GM18873 (cell line): Measurements from ENCODE around the gene TSPEAR.
"Not testable (repeated sequence)": the region's sequence is repeated elsewhere in the genome, so short reads cannot be mapped to it uniquely, and the experiment has no call there.

ENCODE experiments used
- ATAC-seq: cut with Tn5 transposase; IDR thresholded peaks from one replicate; pipeline ENCODE4 v1.9.1; 2021; ENCODE audit warnings: mild to moderate bottlenecking, moderate library complexity, moderate number of reproducible peaks; ENCODE audit not compliant: unreplicated experiment, low FRiP score

The TSPEAR gene

DNA sequence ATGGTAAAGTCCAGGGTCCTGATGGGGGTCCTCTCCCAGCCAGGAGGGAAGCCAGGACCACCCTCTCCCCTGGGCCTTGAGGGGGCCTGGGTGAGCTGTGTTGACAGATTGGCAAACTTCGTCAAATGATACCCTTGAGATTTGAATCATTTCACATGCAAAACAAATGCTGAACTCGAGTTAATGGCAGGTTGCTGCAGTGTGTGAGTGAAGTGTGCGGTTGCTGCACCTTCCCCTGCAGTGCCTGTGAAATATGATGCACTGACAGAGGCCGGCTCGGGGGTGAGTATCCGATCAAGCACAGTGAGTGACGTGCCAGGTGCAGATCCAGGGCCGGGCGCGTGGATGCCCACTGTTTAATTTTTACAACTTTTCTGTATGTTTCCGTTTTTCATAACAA, 23.7 kb downstream of the TSPEAR start:
- ATAC-seq: no peak

DNA sequence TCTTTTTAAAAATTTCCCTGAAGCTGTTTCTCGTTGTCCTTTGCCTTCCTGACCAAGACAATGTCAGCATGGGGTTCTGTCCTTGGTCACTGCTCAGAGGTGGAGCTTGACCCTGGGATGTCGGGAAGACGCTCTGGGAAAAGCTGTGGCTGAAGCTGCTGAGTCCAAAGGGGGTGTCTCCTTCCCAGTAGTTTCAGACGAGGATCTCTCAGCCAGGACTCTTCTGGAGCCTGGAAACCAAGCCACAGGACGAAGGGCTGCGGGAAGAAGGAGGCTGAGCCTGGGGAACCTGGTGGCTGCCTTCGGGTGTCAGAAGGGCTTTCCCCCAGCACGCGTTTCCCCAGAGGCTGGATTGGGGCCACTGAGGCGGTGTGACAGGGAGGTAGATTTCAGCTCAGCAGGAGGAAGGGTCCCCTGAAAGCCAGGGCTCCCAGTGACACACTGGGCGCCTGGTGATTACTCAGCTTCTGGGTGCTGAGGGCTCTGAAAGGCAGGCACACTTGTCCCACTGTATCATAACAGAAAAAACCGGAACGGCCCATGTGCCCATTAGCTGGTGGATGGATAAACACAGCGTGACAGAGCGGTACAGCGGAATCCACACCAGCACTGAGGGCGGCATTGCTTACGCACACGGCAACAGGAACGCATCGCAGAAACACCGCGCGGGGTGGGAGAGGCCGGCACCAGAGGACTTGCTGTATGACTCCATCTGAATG, 24.4 kb downstream of the TSPEAR start:
- ATAC-seq: no peak

DNA sequence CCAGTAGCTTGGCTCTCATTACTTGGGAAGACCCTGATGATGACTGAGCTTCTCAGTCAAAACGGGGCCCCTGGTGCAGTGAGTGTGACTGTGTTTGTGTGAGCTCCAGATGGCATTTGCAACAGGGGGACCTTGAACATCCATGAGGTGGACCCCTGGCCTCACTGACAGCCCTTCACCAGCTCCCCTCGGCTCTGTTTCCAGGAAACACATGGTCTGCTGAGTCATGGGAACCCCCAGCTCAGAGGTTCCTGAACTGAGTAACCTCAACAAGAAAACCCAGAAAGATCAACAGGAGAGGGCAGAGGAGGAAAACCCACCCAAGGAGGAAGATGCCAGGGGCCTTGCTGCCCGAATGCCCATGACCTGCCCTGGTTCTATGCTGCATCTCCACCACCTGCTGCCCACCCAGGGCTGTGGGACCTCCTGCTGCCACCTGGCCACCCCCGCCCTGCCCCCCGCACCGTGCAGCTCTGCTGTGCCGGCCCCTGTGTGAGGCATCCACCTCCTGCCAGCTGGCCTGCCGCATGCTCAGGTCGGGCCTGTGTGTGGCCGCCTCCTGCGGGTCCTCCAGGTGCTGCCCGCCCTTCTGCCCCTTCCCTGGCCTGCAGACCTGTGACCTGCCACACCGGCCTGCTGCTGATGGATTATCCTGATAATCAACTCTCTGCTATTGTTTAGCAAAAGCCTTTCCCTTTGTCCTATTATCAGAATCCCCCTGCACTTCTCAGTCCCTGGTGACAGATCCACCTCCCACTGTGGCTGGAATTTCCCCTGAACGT, 25.2 kb downstream of the TSPEAR start:
- ATAC-seq: no peak

DNA sequence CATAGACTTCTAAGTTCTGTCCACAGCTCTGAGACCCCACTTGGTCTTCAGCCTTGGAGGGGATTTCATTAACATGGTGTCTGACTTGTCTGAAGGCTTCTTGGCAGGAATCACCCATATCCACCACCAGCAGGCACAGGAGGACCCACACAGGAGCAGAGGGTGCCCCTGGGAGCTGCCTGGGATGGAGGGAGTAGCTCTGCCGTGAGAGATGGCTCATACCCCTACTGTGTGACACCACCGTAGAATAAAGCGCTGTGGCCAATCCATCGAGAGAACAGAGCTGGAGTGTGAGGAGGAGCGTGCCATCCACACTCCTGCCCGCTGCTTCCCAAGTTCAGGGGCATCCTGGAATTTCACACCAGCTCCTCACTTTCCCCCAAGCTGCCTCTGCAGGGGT, 26.3 kb downstream of the TSPEAR start:
- not testable (repeated sequence) for ATAC-seq

DNA sequence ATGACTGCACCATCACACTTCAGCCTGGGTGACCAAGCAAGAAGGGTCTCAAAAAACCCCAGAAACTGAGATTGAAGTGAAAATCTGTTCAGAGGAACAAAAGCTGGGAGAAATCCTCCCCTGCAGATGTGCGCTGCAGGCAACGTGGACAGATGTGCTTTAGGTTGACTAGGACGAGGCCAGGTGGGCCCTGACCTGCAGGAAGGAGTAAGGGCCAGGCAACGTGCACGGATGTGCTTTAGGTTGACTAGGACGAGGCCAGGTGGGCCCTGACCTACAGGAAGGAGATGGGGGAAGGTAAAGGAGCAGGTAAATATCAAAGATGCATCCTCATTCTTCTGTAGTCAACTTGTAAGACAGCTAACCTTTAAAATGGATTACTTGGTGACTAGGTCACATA, 26.9 kb downstream of the TSPEAR start:
- ATAC-seq: no peak

DNA sequence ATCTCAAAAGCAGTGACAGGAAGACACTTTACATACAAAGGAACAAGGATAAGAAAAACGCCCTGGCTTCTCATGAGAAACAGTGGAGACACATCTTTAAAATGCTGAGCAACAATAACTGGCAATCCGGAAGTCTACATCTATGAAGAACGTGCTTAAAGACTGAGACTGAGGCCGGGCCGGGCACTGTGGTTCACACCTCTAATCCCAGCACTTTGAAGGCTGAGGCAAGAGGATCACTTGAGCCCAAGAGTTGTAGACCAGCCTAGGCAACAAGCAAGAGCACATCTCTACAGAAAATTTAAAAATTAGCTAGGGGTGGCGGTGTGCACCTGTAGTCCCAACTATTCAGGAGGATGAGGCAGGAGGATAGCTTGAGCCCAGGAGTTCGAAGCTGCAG, 27.3 kb downstream of the TSPEAR start:
- no peak for ATAC-seq

DNA sequence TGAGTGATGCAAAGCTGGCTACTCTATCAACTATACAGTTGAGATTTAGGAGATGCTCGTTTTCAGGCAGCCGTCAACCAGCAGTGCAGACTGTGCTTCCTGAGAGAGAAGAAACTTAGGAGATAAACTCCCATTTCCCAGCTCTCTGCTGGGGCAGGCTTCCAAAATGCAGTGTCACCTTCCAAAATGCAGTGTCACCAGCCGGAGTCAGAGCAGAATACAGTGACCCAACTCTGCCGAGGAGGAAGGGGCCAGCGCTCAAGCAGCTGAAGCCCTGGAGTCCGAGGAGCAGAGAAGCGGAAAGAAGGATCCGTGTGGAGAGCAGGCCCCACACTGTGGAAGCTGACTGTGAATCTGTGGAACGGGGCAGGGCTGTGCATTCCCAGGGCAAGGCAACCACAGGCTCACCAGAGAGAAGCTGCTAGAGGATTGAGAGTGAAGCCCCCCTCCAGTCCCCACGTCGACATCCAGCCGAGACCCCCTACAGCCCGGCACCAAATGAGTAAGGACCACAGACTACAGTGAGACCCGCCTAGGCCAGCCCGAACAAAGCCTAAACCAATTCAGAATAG, 28.7 kb downstream of the TSPEAR start:
- ATAC-seq: no peak

DNA sequence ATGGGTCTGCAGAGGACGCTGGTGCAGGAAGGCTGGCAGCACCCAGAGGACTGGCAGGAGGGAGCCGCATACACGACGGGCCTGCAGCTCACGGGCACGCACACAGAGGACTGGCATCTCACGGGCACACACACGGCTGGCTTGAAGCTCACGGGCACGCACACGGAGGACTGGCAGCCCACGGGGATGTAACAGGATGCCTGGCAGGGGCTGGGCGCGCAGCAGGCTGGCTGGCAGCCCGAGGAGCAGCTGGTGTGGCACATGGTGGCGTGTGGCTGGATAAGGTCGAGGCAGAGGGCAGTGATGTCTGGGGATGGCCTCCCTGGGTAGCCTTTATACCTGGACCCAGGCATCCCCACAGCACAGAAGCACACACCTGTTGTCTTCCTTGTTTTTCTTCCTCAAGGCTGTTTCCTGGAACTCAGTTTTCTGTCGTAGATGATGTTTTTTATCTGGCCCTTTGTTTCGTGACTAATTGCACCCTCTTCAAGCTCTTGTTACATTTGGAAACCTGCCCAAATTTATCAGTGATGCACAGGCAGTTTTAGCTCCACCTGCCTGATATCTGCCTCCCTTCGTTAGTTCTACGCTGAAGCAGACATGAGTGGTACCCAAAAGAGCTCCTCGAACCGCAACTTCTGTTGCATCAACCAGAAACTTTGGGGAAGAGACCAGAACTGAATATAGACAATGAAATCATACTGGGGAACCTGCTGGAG, 29.4 kb downstream of the TSPEAR start, which contains the start of gene KRTAP12-1:
KRTAP12-1 (minus strand) TSS at position 303 of the 719 bp plus-strand sequence; CDS start at position 263, 40 bp downstream.
- no peak for ATAC-seq

DNA sequence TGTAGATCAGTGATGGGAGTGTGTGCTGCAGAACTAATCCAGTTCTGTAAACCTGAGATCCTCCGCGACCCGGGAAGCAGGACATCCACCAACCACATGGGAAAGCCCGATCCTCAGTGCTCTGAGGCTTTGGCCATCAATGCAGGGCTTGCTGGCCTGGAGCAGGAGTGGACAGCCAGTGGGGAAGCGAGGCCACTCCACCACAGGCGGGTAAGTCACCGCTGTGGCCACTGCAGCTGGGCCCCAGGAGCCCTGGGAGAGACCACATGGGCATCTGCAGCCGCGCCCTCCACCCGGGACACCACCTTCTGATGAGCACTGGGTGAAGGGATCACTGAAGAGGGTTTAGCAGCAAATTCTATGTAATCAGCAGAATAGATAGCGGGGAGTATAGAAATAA, 30.2 kb downstream of the TSPEAR start:
- ATAC-seq: no peak

DNA sequence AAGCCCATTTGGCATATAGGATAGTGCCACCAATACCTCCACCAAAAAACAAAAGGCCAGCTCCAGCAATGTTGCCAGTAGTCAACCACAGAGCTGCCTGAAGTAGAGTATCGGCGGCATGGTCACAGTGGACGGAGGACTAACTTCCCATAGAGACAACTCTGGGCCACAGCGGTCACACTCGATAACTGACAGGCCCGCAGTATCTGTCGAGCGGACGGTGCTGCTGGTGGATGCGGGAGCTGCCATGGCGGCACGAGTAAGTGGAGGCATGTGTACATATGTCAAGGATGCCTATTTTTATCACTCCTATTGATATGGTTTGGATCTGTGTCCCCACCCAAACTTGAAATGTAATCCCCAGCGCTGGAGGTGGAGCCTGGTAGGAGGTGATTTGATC, 33.5 kb downstream of the TSPEAR start:
- ATAC-seq: no peak

DNA sequence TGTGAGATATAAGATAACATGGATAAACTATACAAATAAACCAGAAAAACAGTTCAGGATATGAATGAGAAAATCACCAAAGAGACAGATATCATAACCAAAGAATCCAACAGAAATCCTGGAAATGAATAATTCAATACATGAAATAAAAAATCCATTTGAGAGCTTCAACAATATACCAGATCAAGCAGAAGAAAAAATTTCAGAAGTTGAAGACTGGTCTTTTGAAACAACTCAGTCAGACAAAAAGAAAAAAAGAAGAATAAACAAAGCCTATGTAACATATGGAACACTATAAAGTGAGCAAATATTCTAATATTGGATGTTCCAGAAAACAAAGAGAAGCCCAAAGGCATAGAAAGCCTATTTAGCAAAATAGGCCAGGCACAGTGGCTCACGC, 39.5 kb downstream of the TSPEAR start:
- ATAC-seq: no peak

DNA sequence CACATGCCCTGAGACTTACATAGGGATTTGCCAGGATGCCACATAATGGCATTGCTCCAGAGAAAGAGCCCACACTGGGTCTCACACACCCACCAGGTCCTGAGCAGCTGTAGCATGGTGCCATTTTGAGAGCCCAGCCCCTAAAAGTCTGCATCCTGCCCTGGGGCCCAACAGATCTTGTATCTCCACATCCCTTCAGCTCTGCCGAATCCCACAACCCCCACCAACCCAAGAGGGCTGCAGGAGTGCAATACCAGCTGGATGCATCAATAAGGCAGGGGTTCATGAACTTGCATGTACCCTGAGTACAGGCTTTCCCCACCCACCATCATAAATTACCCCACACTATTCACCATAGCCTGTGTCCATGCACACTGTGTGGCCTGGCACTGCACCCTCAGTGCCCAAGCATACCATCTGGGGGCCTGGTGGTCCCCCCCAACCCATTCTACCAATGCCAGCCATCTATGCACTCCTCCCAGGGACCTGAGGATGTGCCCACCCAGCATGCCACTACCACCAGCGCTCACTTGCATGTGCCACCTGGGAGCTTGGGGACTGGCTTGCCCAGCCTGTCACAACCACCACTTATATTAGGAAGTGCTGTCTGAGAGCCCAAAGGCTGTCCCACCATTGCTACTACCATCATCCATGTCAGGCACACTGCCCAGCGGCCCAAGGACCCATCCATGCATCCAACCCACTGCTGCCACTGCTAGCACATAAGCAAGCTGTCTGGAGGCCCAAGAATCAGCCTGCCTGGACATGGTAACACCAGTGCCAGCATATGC, 40.5 kb downstream of the TSPEAR start:
- no peak for ATAC-seq

DNA sequence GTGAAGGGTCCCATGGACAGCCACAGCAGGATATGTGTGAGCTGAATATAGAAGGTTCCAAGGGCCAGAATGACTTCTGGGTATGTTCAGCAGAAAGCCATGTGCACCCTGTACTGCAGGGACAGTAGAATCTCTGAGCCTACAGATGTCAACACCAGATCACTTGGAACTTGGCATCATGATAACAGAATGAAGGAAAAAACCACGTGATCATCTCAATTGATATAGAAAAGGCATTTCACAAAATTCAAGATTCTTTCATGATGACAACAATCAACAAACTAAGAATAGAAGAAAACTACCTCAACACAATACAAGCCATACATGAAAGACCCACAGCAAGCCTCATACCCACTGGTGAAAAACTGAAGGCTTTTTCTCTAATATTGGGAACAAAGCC, 43.8 kb downstream of the TSPEAR start:
- ATAC-seq: no peak

DNA sequence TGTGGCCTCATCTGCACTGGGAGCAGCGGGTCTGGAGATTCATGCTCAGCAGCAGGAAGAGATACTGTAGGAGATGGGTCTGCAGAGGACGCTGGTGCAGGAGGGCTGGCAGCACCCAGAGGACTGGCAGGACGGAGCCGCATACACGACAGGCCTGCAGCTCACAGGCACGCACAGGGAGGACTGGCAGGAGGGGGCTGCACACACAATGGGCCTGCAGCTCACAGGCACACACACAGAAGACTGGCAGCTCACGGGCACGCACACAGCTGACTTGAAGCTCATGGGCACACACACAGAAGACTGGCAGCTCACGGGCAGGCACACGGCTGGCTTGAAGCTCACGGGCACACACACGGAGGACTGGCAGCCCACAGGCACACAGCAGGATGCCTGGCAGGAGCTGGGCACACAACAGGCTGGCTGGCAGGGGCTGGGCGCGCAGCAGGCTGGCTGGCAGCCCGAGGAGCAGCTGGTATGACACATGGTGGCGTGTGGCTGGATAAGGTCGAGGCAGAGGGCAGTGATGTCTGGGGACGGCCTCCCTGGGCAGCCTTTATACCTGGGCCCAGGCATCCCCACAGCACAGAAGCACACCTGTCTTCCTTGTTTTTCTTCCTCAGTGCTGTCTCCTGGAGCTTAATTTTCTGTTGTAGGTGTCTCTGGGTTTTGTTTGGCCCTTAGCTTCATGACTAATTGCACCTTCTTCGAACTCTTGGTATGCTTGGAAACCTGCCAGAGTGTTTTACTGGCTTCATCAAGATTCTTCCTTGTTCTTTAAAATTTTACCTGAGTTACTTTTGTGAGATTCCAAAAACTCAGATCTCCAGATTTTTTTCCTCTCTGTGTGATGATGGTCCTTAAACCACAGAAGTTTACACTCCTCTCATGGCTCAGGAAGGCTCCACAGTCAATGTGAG, 44.7 kb downstream of the TSPEAR start, which contains the start of gene KRTAP12-2:
KRTAP12-2 (minus strand) TSS at position 527 of the 920 bp plus-strand sequence; CDS start at position 486, 41 bp downstream.
- ATAC-seq: no peak

DNA sequence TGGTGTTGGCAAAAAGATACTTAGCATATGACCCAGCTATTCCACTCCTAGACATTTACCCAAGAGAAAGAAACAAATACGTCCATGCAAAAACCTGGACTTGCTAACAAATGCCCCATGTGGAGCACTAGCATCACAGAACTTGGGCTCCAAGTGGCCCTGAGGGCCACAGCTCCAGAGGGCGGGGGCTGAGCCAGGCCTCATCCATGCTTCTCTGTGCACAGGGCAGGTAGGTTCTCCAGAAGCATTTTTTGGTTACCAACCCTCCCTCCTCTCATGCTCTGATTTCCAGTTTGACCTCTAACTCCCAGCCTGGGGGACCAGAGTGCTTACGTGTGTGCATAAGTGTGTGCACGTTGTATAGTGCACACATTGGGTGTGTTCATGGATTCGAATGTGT, 46.7 kb downstream of the TSPEAR start:
- no peak for ATAC-seq

DNA sequence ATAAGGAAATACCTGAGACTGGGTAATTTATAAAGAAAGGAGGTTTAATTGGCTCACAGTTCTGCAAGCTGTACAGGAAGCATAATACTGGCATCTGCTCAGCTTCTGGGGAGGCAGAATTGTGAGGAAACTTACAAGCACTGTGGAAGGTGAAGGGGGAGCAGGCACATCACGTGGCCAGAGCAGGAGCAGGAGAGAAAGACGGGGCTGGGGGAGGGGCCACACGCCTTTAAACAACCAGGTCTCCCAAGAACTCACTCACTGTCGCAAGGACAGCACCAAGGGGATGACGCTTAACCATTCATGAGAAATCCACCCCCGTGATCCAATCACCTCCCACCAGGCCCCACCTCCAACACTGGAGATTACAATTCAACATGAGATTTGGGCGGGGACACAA, 49.8 kb downstream of the TSPEAR start:
- ATAC-seq: not testable (repeated sequence)

DNA sequence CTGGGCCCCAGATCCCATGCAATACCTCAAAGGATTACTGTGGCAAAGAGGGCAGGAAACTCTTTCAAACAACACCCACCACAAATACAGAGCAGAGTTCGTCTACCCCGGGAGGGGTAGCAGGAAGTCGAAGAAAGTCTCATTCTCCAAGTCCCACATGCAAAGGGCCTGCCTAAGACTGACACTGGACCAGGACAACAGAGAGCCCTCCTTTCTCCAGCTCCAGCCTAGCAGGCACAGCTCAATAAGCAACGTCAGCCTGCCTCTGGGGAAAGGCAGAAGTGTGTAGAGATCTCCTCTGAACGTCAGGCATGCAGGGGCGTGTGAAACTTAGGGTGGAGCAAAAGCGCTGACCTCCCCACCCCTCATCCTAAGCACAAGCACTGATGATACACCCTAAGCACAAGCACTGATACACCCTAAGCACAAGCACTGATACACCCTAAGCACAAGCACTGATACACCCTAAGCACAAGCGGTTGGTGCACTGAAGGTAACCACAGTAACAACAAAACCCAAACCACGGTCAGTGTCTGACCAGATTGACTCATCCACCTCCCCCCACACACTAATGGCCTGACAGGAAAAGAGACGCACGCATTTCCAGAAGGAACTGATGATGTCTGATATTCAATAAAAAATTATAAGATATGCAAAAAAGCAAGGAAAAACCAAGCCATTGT, 52.3 kb downstream of the TSPEAR start:
- no peak for ATAC-seq

DNA sequence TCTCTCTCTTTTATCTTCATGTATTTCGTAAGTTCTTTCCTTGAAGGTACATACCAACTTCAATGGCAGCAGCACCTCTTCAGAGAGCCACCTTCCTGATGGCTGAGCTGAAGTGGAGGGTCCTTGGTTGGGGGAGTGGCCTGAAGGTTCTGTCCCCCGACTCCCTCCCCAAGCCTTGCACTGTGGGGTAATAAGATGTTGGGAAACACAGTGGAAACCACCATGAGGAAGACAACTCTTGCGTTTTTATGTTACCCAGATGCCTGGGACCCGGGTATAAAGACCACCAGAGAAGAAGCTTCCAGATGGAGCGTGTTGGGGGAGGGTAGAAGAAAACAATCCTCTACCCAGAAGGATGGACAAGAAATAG, 52.8 kb downstream of the TSPEAR start:
- ATAC-seq: no peak
